Endothelial cell of umbilical vein (primary cell): ENCODE results near the gene MBLAC1. TPM values are rescaled to one million over a fixed set of nuclear protein-coding genes. Genes with fewer than 3 reads are reported as not detected.

ENCODE experiments used
- BruUV-seq: library from RNA; stranded (reverse); fragments of 400-500 nt; replicated peaks from 2 replicates; lab custom pipeline; 2021; lab: Mats Ljungman, UMichigan
- CTCF ChIA-PET: fragments of 300-600, 350-600 bp; sonication (Branson Sonifier 250); formaldehyde crosslinking; loops from one replicate; lab custom pipeline; 2021; ENCODE audit warnings: antibody characterized with exemption, inconsistent platforms; lab: Charles Lee
- POLR2A ChIA-PET: fragments of 300-600, 350-600 bp; sonication (Branson Sonifier 250); formaldehyde crosslinking; loops from one replicate; lab custom pipeline; 2021; ENCODE audit warnings: antibody characterized with exemption, inconsistent platforms; lab: Charles Lee
- DNase-seq: peaks from one replicate; pipeline ENCODE4 v3.0.0-alpha.2; 2011; ENCODE audit warnings: low read depth, low spot score
- FAIRE-seq: peaks from 2 replicates; lab custom pipeline; 2011; peaks lifted over from hg19 to GRCh38; lab: Jason Lieb, UNC
- H2AFZ ChIP-seq: 2 replicates; pipeline ENCODE4 v1.6.0; 2012; ENCODE audit warnings: low read depth, low read length, control low read depth, inconsistent platforms
- H3K27ac ChIP-seq: 2 replicates; pipeline ENCODE4 v1.5.1; 2011; ENCODE audit warnings: low read depth, mild to moderate bottlenecking, control low read depth, low read length, moderate library complexity; ENCODE audit not compliant: insufficient read depth
- H3K27me3 ChIP-seq, 2 experiments: 2 replicates each; pipeline versions ENCODE4 v1.6.0 to v1.6.1; 2011; ENCODE audit warnings: low read length in 2 of 2, mixed read lengths in 1 of 2; ENCODE audit not compliant: control insufficient read depth in 2 of 2, insufficient read depth in 2 of 2
- H3K36me3 ChIP-seq, 2 experiments: 2 replicates in 1 of 2; 3 replicates in 1 of 2; pipeline ENCODE4 v1.5.1; 2011; ENCODE audit warnings: low read length in 2 of 2, mild to moderate bottlenecking in 1 of 2, moderate library complexity in 1 of 2; ENCODE audit not compliant: control insufficient read depth in 2 of 2, insufficient read depth in 2 of 2; ENCODE audit errors: extremely low read depth in 1 of 2
- H3K4me1 ChIP-seq: 3 replicates; pipeline ENCODE4 v1.5.1; 2011; ENCODE audit warnings: mild to moderate bottlenecking, low read length; ENCODE audit not compliant: control insufficient read depth, insufficient read depth; ENCODE audit errors: extremely low read depth
- H3K4me2 ChIP-seq: 2 replicates; pipeline ENCODE4 v1.6.1; 2011; ENCODE audit warnings: low read length, control low read depth, mixed read lengths; ENCODE audit not compliant: insufficient read depth
- H3K4me3 ChIP-seq, 3 experiments: fragments of 200-600 bp in 1 of 3; sonication (generic), shearing (Covaris generic) in 1 of 3; replicated peaks in 1 of 3; 2 replicates each; pipeline ENCODE4 v1.5.1; 2011 to 2016; ENCODE audit warnings: control low read depth in 3 of 3, low read length in 3 of 3, mild to moderate bottlenecking in 2 of 3, inconsistent platforms in 1 of 3, low read depth in 1 of 3, moderate library complexity in 1 of 3; ENCODE audit not compliant: insufficient read depth in 1 of 3
- H3K79me2 ChIP-seq: 2 replicates; pipeline ENCODE4 v1.6.0; 2012; ENCODE audit warnings: low read length, inconsistent platforms; ENCODE audit not compliant: control insufficient read depth, insufficient read depth
- H3K9ac ChIP-seq: replicated peaks from 2 replicates; pipeline ENCODE3; 2011; ENCODE audit warnings: low read length, control low read depth; ENCODE audit not compliant: insufficient read depth; ENCODE audit errors: extremely low read depth
- H3K9me1 ChIP-seq: replicated peaks from 3 replicates; pipeline ENCODE4 v1.6.0; 2011; ENCODE audit warnings: mild to moderate bottlenecking, low read length; ENCODE audit not compliant: control insufficient read depth, insufficient read depth; ENCODE audit errors: extremely low read depth
- H3K9me3 ChIP-seq: replicated peaks from 2 replicates; pipeline ENCODE4 v1.5.1; 2012; ENCODE audit warnings: low read length, inconsistent platforms; ENCODE audit not compliant: control insufficient read depth, insufficient read depth
- H4K20me1 ChIP-seq: replicated peaks from 2 replicates; pipeline ENCODE3; 2011; ENCODE audit warnings: mild to moderate bottlenecking, low read length; ENCODE audit not compliant: control insufficient read depth, insufficient read depth; ENCODE audit errors: extremely low read depth
- EZH2 ChIP-seq: IDR thresholded peaks from 2 replicates; pipeline ENCODE4 v1.6.1; 2012; ENCODE audit warnings: borderline replicate concordance, low read depth, mild to moderate bottlenecking, moderate library complexity, low read length, inconsistent platforms; ENCODE audit not compliant: severe bottlenecking
- FOS ChIP-seq: IDR thresholded peaks from 2 replicates; pipeline ENCODE4 v1.6.1; 2011; ENCODE audit warnings: mild to moderate bottlenecking, low read length, moderate library complexity, borderline replicate concordance; ENCODE audit not compliant: insufficient read depth
- GATA2 ChIP-seq: IDR thresholded peaks from 2 replicates; pipeline ENCODE4 v1.7.0; 2011; ENCODE audit warnings: low read depth, mild to moderate bottlenecking, moderate library complexity, mixed read lengths, low read length; ENCODE audit not compliant: insufficient read length, insufficient read depth
- JUN ChIP-seq: IDR thresholded peaks from 2 replicates; pipeline ENCODE4 v1.6.1; 2011; ENCODE audit warnings: borderline replicate concordance, low read depth; ENCODE audit not compliant: insufficient read length, insufficient read depth
- MYC ChIP-seq: IDR thresholded peaks from one replicate; pipeline ENCODE4 v1.6.1; 2011; ENCODE audit warnings: mild to moderate bottlenecking, low read depth, low read length
- POLR2A ChIP-seq: IDR thresholded peaks from 2 replicates; pipeline ENCODE4 v1.6.1; 2012; ENCODE audit warnings: low read depth, mild to moderate bottlenecking, control low read depth, low read length
- POLR2AphosphoS5 ChIP-seq: IDR thresholded peaks from 2 replicates; pipeline ENCODE4 v1.6.1; 2012; ENCODE audit warnings: low read depth, mild to moderate bottlenecking, control low read depth, low read length, moderate library complexity; ENCODE audit not compliant: insufficient read depth
- dilution Hi-C: fragments of 300-500 bp; cut with MboI; formaldehyde crosslinking; loops from one replicate; pipeline ENCODE4 v1.15.0; 2019; ENCODE audit warnings: low sequenced_read_pairs; ENCODE audit not compliant: extremely low pct_ligation_motif_present
- intact Hi-C: fragments of 100-400 bp; cut with micrococcal nuclease; formaldehyde crosslinking; loops from one replicate; pipeline ENCODE4 v1.10.0; 2022
- polyA plus RNA-seq, 4 experiments: library from polyadenylated mRNA; depleted of rRNA in 3 of 4; stranded (reverse) in 3 of 4; unstranded in 1 of 4; fragments of >200 nt; gene quantifications; 2 replicates each; pipeline versions ENCODE4 v1.2.1 to v1.2.3, GENCODE V29; 2011 to 2012; ENCODE audit warnings: missing spikeins in 1 of 4
- total RNA-seq: library from RNA; stranded (reverse); gene quantifications from 2 replicates; pipeline ENCODE4 v1.2.3, GENCODE V29; 2021
- TF ChIP-seq, protein P1 (sequence below): IDR thresholded peaks from 2 replicates; pipeline ENCODE4 v1.6.1; 2011; ENCODE audit not compliant: insufficient read depth, insufficient read length
- TF ChIP-seq, protein P2 (sequence below), 2 donors: IDR thresholded peaks; 1 replicate in 1 of 2; 2 replicates in 1 of 2; pipeline ENCODE4 v1.5.1; 2011; ENCODE audit warnings: low read length in 2 of 2, mild to moderate bottlenecking in 2 of 2, moderate library complexity in 2 of 2, control low read depth in 1 of 2, inconsistent platforms in 1 of 2, low read depth in 1 of 2; ENCODE audit not compliant: insufficient read depth in 1 of 2; ENCODE audit errors: extremely low read depth in 1 of 2

MBLAC1 gene
- total and polyA plus RNA-seq, 2 donors (not counting 3 experiments of a cell fraction or from before 2014, with no cell fraction given): 1.8 to 2.1 TPM

DNA sequence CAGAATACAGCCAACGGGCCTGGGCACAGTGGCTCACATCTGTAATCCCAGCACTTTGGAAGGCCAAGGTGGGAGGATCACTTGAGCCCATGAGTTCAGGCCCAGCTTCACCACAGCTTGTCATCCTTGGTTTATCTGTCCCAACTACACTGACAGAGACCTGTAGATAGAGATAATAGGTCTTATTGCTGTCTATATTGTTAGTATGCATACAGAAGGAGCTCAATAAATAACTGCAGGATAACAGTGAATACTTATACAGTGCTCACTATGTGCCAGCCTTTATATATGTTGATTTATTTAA lies 6.1 kb upstream of the MBLAC1 start:
- Histone ChIP-seq H3K4me1 (peaks cover 11% of the 10 kb centered on the region), H3K4me3 (no peak overlapping the region), H3K4me2 (peak overlapping the region; percentile 67), H3K9me3 (no peaks in the 10 kb centered on the region), H2AFZ (no peak overlapping the region), H4K20me1 (no peaks in the 10 kb centered on the region), H3K79me2 (peaks cover 10% of the 10 kb centered on the region), H3K27me3 (no peaks in the 10 kb centered on the region), H3K36me3 (peaks cover 0 to 2% of the 10 kb centered on the region in 2 experiments), H3K9me1 (no peaks in the 10 kb centered on the region), H3K9ac (no peak overlapping the region), H3K27ac (no peak overlapping the region)
- FAIRE-seq (no peak), DNase-seq (no peak)
- POLR2A ChIA-PET: no interaction called here
- BruUV-seq: no TSS peak
- dilution Hi-C loops: no loop called here
- TF ChIP-seq, protein P1, sequence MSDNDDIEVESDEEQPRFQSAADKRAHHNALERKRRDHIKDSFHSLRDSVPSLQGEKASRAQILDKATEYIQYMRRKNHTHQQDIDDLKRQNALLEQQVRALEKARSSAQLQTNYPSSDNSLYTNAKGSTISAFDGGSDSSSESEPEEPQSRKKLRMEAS: no peak
- no peak for TF ChIP-seq POLR2A
- no peak for TF ChIP-seq POLR2AphosphoS5
- TF ChIP-seq EZH2: no peak
- TF ChIP-seq JUN: no peak
- no peak for TF ChIP-seq FOS
- TF ChIP-seq GATA2: no peak
- TF ChIP-seq, protein P2, sequence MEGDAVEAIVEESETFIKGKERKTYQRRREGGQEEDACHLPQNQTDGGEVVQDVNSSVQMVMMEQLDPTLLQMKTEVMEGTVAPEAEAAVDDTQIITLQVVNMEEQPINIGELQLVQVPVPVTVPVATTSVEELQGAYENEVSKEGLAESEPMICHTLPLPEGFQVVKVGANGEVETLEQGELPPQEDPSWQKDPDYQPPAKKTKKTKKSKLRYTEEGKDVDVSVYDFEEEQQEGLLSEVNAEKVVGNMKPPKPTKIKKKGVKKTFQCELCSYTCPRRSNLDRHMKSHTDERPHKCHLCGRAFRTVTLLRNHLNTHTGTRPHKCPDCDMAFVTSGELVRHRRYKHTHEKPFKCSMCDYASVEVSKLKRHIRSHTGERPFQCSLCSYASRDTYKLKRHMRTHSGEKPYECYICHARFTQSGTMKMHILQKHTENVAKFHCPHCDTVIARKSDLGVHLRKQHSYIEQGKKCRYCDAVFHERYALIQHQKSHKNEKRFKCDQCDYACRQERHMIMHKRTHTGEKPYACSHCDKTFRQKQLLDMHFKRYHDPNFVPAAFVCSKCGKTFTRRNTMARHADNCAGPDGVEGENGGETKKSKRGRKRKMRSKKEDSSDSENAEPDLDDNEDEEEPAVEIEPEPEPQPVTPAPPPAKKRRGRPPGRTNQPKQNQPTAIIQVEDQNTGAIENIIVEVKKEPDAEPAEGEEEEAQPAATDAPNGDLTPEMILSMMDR (IDR thresholded peaks at IDR 0.05; ENCODE audit: extremely low read depth in 1 of 2, insufficient read depth in 1 of 2, low read depth in 1 of 2, low read length in 2 of 2): no peak
- TF ChIP-seq MYC: no peak
- intact Hi-C loops: loop anchor here (1.0 kb wide), 1 partner anchor 14 kb away; no protein-coding TSS in a partner anchor
- CTCF ChIA-PET: interaction anchor here (1.0 to 1.6 kb wide), 3 partner anchors 10 to 127 kb away, joined by 3 to 4 read pairs (median 3); partner anchors contain the start of genes AP4M1 and MCM7
